GM10266 (cell line): ENCODE measurements around the gene SLC30A7.
"Not testable (repeated sequence)": the region's sequence is repeated elsewhere in the genome, so short reads cannot be mapped to it uniquely, and the experiment has no call there.

Source experiments
- DNase-seq: peaks from one replicate; pipeline ENCODE4 v3.0.0; 2012; ENCODE audit errors: extremely low spot score
- TF ChIP-seq, protein P1 (sequence below): IDR thresholded peaks from 2 replicates; pipeline ENCODE4 v1.5.1; 2012; ENCODE audit warnings: mild to moderate bottlenecking, low read depth; ENCODE audit not compliant: control insufficient read depth, insufficient read depth; ENCODE audit errors: missing control alignments

SLC30A7 gene

GRCh38 chr1:100941098-100941527 lies 45.2 kb downstream of the SLC30A7 start:
- DNase-seq, result no peak
- TF ChIP-seq, protein P1, sequence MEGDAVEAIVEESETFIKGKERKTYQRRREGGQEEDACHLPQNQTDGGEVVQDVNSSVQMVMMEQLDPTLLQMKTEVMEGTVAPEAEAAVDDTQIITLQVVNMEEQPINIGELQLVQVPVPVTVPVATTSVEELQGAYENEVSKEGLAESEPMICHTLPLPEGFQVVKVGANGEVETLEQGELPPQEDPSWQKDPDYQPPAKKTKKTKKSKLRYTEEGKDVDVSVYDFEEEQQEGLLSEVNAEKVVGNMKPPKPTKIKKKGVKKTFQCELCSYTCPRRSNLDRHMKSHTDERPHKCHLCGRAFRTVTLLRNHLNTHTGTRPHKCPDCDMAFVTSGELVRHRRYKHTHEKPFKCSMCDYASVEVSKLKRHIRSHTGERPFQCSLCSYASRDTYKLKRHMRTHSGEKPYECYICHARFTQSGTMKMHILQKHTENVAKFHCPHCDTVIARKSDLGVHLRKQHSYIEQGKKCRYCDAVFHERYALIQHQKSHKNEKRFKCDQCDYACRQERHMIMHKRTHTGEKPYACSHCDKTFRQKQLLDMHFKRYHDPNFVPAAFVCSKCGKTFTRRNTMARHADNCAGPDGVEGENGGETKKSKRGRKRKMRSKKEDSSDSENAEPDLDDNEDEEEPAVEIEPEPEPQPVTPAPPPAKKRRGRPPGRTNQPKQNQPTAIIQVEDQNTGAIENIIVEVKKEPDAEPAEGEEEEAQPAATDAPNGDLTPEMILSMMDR, result no peak

DNA sequence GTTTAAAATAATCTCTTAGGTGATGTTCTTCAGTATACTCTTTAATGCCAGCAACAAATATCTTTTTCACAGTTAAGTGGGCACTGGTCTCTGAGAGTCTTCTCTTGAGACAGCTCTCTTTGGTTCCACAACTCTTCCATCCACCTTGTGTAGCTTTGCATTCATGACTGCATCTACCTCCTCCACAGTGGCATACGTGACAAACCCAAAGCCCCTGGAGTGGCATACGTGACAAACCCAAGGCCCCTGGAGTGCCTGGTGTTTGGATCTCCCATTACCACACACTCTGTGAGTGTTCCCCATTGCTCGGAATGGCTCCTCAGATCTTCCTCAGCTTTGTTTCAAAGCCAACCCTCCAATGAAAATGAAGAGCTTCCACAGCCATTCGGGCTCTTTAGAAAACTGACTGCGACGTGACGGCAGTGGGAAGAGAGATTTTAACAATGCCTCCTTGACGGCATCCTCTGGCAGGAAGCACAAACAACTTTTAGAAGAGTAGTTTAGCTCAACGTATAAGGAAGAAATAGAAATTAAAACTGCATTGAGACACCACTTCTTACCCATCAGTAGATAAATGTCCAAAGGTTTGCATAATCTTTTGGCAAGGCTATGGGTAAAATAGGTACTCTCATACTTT lies 45.8 kb downstream of the SLC30A7 start:
- TF ChIP-seq, protein P1, result no peak
- DNase-seq, result no peak

- TF ChIP-seq, protein P1, result no peak
- no peak for DNase-seq
Observed at GRCh38 chr1:100942304-100943046, 46.6 kb downstream of the SLC30A7 start.

- TF ChIP-seq, protein P1, result no peak
- DNase-seq, result no peak
Observed at GRCh38 chr1:100943533-100943932, 47.6 kb downstream of the SLC30A7 start.

DNA sequence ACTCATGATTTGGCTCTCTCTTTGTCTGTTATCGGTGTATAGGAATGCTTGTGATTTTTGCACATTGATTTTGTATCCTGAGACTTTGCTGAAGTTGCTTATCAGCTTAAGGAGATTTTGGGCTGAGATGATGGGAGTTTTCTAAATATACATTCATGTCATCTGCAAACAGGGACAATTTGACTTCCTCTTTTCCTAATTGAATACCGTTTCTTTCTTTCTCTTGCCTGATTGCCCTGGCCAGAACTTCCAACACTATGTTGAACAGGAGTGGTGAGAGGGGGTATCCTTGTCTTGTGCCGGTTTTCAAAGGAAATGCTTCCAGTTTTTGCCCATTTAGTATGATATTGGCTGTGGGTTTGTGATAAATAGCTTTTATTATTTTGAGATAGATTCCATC lies 50.2 kb downstream of the SLC30A7 start:
- not testable (repeated sequence) for DNase-seq

GRCh38 chr1:100947816-100948215 lies 51.9 kb downstream of the SLC30A7 start:
- DNase-seq, result not testable (repeated sequence)

GRCh38 chr1:100948721-100949405 lies 53.0 kb downstream of the SLC30A7 start:
- DNase-seq, result not testable (repeated sequence)

- DNase-seq, result not testable (repeated sequence)
Observed at GRCh38 chr1:100949515-100950158, 53.7 kb downstream of the SLC30A7 start.

DNA sequence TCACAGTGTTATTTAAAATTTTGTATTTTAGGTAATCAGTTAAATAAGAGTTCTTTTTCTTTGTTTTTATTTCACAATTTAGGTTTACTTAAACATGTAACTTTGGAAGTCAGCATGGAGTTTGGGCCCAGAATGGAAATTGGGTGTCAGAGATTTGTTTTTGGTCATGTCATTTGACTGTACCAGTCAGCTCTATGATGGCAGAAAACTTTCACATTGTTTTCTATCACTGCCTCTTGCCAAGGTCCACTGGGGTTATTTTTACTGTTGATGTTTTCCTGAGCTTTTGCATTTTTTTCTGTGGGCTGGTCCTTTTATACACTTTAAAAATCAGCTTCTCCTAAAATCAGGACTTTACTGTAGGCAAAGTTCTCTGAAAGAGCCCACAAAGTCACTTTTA lies 54.4 kb downstream of the SLC30A7 start:
- TF ChIP-seq, protein P1, result no peak
- no peak for DNase-seq
